ENCODE results near the gene LRP1. TPM values are rescaled to one million over a fixed set of nuclear protein-coding genes. Genes with fewer than 3 reads are reported as not detected.

Gene LRP1
- total and polyA plus RNA-seq, 4 donors: 87.5 to 375 (median 139) TPM

- TF ChIP-seq NR2F2 (IDR thresholded peaks at IDR 0.05): no peak
- TF ChIP-seq CTCF (IDR thresholded peaks at IDR 0.05; ENCODE audit: low read depth, low read length, missing input control): no peak
- TF ChIP-seq EGR1 (IDR thresholded peaks at IDR 0.05; ENCODE audit: low read depth in 2 of 2): no peak
- no peak for TF ChIP-seq HNF4G (IDR thresholded peaks at IDR 0.05)
- TF ChIP-seq TAF1 (conservative IDR thresholded peaks at IDR 0.05): no peak
These were observed 51.2 kb downstream of the LRP1 start for GRCh38 chr12:57179331-57180086.

DNA sequence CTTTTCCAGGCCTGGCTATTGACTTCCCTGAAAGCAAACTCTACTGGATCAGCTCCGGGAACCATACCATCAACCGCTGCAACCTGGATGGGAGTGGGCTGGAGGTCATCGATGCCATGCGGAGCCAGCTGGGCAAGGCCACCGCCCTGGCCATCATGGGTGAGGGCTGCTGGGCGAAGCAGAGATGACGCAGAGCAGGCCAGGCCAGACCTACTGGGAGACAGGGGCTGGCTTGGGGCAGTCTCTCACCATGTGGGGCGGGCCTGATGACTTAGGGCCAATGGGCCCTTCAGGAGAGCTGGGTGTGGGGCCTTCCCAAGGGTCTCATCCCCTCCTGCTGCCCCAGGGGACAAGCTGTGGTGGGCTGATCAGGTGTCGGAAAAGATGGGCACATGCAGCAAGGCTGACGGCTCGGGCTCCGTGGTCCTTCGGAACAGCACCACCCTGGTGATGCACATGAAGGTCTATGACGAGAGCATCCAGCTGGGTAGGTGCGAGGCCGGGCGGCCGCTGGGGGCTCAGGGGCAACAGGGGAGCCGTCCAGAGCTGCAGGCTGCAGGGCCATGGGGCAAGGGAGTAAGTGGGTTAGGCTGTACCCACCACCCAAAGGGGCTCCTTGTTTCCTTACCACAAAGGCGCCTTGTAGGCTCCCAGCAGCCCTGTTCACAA is 52.2 kb downstream of the LRP1 start:
- no peaks in the 10 kb centered on the region for H3K4me1 ChIP-seq (ENCODE audit: control insufficient read depth in 4 of 4, insufficient read depth in 4 of 4, low read length in 3 of 4)
- no peak for DNase-seq (ENCODE audit: low spot score)
- no peaks in the 10 kb centered on the region for H3K27me3 ChIP-seq (ENCODE audit: control insufficient read depth in 4 of 4, insufficient read depth in 4 of 4, low read length in 3 of 4)
- no peak overlapping the region for H3K4me3 ChIP-seq (ENCODE audit: low read depth in 1 of 3, low read length in 3 of 3)
- TF ChIP-seq RAD21 (IDR thresholded peaks at IDR 0.05): no peak
- no peak for TF ChIP-seq JUND (IDR thresholded peaks at IDR 0.05)
- TF ChIP-seq, protein P1, sequence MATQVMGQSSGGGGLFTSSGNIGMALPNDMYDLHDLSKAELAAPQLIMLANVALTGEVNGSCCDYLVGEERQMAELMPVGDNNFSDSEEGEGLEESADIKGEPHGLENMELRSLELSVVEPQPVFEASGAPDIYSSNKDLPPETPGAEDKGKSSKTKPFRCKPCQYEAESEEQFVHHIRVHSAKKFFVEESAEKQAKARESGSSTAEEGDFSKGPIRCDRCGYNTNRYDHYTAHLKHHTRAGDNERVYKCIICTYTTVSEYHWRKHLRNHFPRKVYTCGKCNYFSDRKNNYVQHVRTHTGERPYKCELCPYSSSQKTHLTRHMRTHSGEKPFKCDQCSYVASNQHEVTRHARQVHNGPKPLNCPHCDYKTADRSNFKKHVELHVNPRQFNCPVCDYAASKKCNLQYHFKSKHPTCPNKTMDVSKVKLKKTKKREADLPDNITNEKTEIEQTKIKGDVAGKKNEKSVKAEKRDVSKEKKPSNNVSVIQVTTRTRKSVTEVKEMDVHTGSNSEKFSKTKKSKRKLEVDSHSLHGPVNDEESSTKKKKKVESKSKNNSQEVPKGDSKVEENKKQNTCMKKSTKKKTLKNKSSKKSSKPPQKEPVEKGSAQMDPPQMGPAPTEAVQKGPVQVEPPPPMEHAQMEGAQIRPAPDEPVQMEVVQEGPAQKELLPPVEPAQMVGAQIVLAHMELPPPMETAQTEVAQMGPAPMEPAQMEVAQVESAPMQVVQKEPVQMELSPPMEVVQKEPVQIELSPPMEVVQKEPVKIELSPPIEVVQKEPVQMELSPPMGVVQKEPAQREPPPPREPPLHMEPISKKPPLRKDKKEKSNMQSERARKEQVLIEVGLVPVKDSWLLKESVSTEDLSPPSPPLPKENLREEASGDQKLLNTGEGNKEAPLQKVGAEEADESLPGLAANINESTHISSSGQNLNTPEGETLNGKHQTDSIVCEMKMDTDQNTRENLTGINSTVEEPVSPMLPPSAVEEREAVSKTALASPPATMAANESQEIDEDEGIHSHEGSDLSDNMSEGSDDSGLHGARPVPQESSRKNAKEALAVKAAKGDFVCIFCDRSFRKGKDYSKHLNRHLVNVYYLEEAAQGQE (IDR thresholded peaks at IDR 0.05): no peak
- TF ChIP-seq, protein P2, sequence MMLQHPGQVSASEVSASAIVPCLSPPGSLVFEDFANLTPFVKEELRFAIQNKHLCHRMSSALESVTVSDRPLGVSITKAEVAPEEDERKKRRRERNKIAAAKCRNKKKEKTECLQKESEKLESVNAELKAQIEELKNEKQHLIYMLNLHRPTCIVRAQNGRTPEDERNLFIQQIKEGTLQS (IDR thresholded peaks at IDR 0.05): no peak
- no peak for TF ChIP-seq HNF4G (IDR thresholded peaks at IDR 0.05)
- TF ChIP-seq, protein P3, sequence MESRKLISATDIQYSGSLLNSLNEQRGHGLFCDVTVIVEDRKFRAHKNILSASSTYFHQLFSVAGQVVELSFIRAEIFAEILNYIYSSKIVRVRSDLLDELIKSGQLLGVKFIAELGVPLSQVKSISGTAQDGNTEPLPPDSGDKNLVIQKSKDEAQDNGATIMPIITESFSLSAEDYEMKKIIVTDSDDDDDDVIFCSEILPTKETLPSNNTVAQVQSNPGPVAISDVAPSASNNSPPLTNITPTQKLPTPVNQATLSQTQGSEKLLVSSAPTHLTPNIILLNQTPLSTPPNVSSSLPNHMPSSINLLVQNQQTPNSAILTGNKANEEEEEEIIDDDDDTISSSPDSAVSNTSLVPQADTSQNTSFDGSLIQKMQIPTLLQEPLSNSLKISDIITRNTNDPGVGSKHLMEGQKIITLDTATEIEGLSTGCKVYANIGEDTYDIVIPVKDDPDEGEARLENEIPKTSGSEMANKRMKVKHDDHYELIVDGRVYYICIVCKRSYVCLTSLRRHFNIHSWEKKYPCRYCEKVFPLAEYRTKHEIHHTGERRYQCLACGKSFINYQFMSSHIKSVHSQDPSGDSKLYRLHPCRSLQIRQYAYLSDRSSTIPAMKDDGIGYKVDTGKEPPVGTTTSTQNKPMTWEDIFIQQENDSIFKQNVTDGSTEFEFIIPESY (IDR thresholded peaks at IDR 0.05): no peak
- no peak for TF ChIP-seq NR2F2 (IDR thresholded peaks at IDR 0.05)
- TF ChIP-seq, protein P4, sequence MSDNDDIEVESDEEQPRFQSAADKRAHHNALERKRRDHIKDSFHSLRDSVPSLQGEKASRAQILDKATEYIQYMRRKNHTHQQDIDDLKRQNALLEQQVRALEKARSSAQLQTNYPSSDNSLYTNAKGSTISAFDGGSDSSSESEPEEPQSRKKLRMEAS (IDR thresholded peaks at IDR 0.05): no peak
- no peak for TF ChIP-seq EGR1 (IDR thresholded peaks at IDR 0.05; ENCODE audit: low read depth in 2 of 2)
- TF ChIP-seq SP1 (IDR thresholded peaks at IDR 0.05): no peak
- TF ChIP-seq FOXA1 (IDR thresholded peaks at IDR 0.05): no peak
- TF ChIP-seq GABPA (IDR thresholded peaks at IDR 0.05 in 1 of 2, conservative IDR thresholded peaks at IDR 0.05 in 1 of 2): no peak
- no peak for TF ChIP-seq HNF4A (conservative IDR thresholded peaks at IDR 0.05)
- TF ChIP-seq RXRA (IDR thresholded peaks at IDR 0.05): no peak
- no peak for TF ChIP-seq FOXA2 (IDR thresholded peaks at IDR 0.05)
- TF ChIP-seq YY1 (IDR thresholded peaks at IDR 0.05): no peak
- TF ChIP-seq TAF1 (conservative IDR thresholded peaks at IDR 0.05): no peak
- TF ChIP-seq CTCF (IDR thresholded peaks at IDR 0.05; ENCODE audit: low read depth, low read length, missing input control): no peak
- H3K36me3 ChIP-seq (ENCODE audit: control insufficient read depth in 4 of 4, insufficient read depth in 3 of 4, low read depth in 1 of 4, low read length in 3 of 4): peaks cover 39 to 89% (median 60%) of the 10 kb centered on the region in 4 donors
- H3K9ac ChIP-seq (ENCODE audit: low read depth in 1 of 2, low read length in 2 of 2): no peak overlapping the region
- no peak overlapping the region for H3K27ac ChIP-seq (ENCODE audit: low read depth in 1 of 2, low read length in 2 of 2)
- H3K9me3 ChIP-seq (ENCODE audit: control insufficient read depth in 4 of 4, low read length in 3 of 4): no peaks in the 10 kb centered on the region
- 94% methylated on average over 20 of the region's 20 CpGs for WGBS

More at GRCh38 chr12:57179331-57180086, 51.2 kb downstream of the LRP1 start:
- H3K4me1 ChIP-seq (ENCODE audit: control insufficient read depth in 4 of 4, insufficient read depth in 4 of 4, low read length in 3 of 4): no peaks in the 10 kb centered on the region
- no peak overlapping the region for H3K4me3 ChIP-seq (ENCODE audit: low read depth in 1 of 3, low read length in 3 of 3)
- no peaks in the 10 kb centered on the region for H3K9me3 ChIP-seq (ENCODE audit: control insufficient read depth in 4 of 4, low read length in 3 of 4)
- H3K27ac ChIP-seq (ENCODE audit: low read depth in 1 of 2, low read length in 2 of 2): no peak overlapping the region
- no peak overlapping the region for H3K9ac ChIP-seq (ENCODE audit: low read depth in 1 of 2, low read length in 2 of 2)
- 90% methylated on average over 27 of the region's 27 CpGs for WGBS
- H3K36me3 ChIP-seq (ENCODE audit: control insufficient read depth in 4 of 4, insufficient read depth in 3 of 4, low read depth in 1 of 4, low read length in 3 of 4): peaks cover 36 to 89% (median 56%) of the 10 kb centered on the region in 4 donors
- no peaks in the 10 kb centered on the region for H3K27me3 ChIP-seq (ENCODE audit: control insufficient read depth in 4 of 4, insufficient read depth in 4 of 4, low read length in 3 of 4)
- no peak for DNase-seq (ENCODE audit: low spot score)
